ENCODE data around the gene SPPL2B.

DNA sequence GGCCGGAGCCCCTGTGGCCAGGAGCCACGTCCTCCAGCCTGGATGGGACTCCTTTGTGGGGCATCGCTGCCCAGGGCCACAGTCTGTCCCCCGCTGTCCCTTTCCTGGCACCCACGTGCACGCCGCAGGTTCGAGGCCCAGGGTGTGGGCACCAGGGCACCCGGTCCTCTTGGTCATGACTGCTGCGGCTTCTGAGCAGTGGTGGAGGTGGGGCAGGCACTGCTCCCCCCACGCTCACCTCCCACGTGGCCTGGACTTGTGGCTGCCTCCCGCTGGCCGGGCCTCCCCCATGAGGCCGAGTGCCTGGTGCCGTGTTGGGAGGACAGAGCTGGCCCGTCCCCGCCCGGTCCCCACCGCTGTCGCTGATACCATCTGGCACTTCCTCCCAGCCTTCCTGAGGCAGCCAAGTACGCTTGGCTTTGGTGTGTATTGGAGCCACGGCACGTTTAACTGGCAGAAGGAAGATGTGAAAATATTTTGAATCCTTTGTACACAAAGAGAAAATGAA lies 12.8 kb downstream of the SPPL2B start:
- no peak for TF ChIP-seq CTCF (IDR thresholded peaks at IDR 0.05)
- TF ChIP-seq POLR2AphosphoS5 (IDR thresholded peaks at IDR 0.05), result no peak
- no peak for TF ChIP-seq POLR2A (IDR thresholded peaks at IDR 0.05)
- no peak for TF ChIP-seq EP300 (IDR thresholded peaks at IDR 0.05; ENCODE audit: low read depth)
